Uterus (tissue), 4 donors: ENCODE data around the gene ADAM23. TPM values are rescaled to one million over a fixed set of nuclear protein-coding genes. Genes with fewer than 3 reads are reported as not detected.

Source experiments
- DNase-seq, 2 donors: peaks; one replicate each; pipeline ENCODE4 v3.0.0-alpha.2; 2019 to 2020
- H3K27ac ChIP-seq, 2 donors: fragments of 200-600 bp; sonication (generic); 1 replicate in 1 of 2; 2 replicates in 1 of 2; pipeline ENCODE4 v1.5.1; 2016 to 2018
- H3K27me3 ChIP-seq, 2 donors: fragments of 200-600 bp; sonication (generic); one replicate each; pipeline ENCODE4 v1.5.1; 2018 to 2019; ENCODE audit warnings: control low read depth in 1 of 2
- H3K36me3 ChIP-seq, 2 donors: fragments of 200-600 bp; sonication (generic); one replicate each; pipeline ENCODE4 v1.5.1; 2019; ENCODE audit warnings: control low read depth in 1 of 2
- H3K4me1 ChIP-seq, 2 donors: fragments of 200-600 bp; sonication (generic); one replicate each; pipeline ENCODE4 v1.5.1; 2018 to 2019; ENCODE audit warnings: control low read depth in 1 of 2
- H3K4me3 ChIP-seq, 2 donors: fragments of 200-600 bp; sonication (generic); 1 replicate in 1 of 2; 2 replicates in 1 of 2; pipeline ENCODE4 v1.5.1; 2018 to 2019; ENCODE audit warnings: mild to moderate bottlenecking in 1 of 2
- H3K9me3 ChIP-seq, 2 donors: fragments of 200-600 bp; sonication (generic); one replicate each; pipeline ENCODE4 v1.5.1; 2019; ENCODE audit warnings: control low read depth in 1 of 2
- POLR2A ChIP-seq, 2 donors: fragments of 450-650 bp; IDR thresholded peaks; one replicate each; pipeline ENCODE4 v1.6.1; 2016; ENCODE audit warnings: antibody characterized with exemption in 2 of 2, mild to moderate bottlenecking in 1 of 2, moderate library complexity in 1 of 2
- intact Hi-C: fragments of 100-400 bp; cut with DNase I; formaldehyde crosslinking; loops from one replicate; pipeline ENCODE4 v1.15.1; 2023; ENCODE audit warnings: low total_unique reads
- total RNA-seq, 4 donors: library from RNA; depleted of rRNA in 3 of 4; stranded (reverse); fragments of >200 nt in 3 of 4; gene quantifications; one replicate each; pipeline versions ENCODE4 v1.1.0 to v1.2.4, GENCODE V29; 2014 to 2023
- TF ChIP-seq, protein P1 (sequence below), 4 experiments: fragments of 200-600 bp in 2 of 4; fragments of 450-650 bp in 2 of 4; sonication (generic) in 2 of 4; IDR thresholded peaks; one replicate each; pipeline ENCODE4 v1.5.1; 2016 to 2019; ENCODE audit warnings: antibody characterized with exemption in 4 of 4, mild to moderate bottlenecking in 2 of 4, moderate library complexity in 1 of 4
- donor health status: DM: yes; HTN: yes; CAD: no.

The ADAM23 gene
- total RNA-seq, 4 donors from 2014 or later: 0.59 to 11.9 (median 2.4) TPM

DNA sequence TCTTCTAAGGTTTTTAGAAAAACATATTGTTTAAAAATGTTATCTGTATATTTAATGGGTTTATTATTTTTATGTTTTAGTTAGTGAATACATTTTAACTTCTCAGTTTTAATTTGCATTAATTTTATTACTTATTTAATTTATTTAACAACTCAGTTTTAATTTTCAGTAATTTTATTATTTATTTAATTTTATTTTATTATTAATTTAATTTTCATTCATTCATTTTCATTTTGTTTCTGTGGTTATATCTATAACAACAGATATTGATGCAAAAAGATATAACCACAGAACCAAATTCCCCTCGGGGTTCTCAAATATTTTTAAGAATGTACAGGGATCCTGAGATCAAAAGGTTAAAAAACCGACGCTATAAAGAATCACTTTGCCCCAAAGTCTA, 221.9 kb downstream of the ADAM23 start:
- intact Hi-C loops: no loop called here
- Histone ChIP-seq H3K4me1 (no peaks in the 10 kb centered on the region), H3K27ac (no peak overlapping the region), H3K27me3 (no peaks in the 10 kb centered on the region), H3K36me3 (no peaks in the 10 kb centered on the region), H3K4me3 (no peak overlapping the region), H3K9me3 (no peaks in the 10 kb centered on the region)
- DNase-seq: no peak
- TF ChIP-seq POLR2A (IDR thresholded peaks at IDR 0.05): no peak
- TF ChIP-seq, protein P1, sequence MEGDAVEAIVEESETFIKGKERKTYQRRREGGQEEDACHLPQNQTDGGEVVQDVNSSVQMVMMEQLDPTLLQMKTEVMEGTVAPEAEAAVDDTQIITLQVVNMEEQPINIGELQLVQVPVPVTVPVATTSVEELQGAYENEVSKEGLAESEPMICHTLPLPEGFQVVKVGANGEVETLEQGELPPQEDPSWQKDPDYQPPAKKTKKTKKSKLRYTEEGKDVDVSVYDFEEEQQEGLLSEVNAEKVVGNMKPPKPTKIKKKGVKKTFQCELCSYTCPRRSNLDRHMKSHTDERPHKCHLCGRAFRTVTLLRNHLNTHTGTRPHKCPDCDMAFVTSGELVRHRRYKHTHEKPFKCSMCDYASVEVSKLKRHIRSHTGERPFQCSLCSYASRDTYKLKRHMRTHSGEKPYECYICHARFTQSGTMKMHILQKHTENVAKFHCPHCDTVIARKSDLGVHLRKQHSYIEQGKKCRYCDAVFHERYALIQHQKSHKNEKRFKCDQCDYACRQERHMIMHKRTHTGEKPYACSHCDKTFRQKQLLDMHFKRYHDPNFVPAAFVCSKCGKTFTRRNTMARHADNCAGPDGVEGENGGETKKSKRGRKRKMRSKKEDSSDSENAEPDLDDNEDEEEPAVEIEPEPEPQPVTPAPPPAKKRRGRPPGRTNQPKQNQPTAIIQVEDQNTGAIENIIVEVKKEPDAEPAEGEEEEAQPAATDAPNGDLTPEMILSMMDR (IDR thresholded peaks at IDR 0.05): no peak

Other genes starting within 250 kb of the ADAM23 start
- 10 to 100 TPM in 3 of 4 donors, 1 to 10 TPM in 1; 9.7 to 33.7 (median 22.6) TPM for gene ZDBF2, start 168.9 kb upstream of the ADAM23 start, total RNA-seq
- not detected for gene FAM237A, start 199.0 kb downstream of the ADAM23 start, total RNA-seq